K562 (cell line): ENCODE data around the gene NECTIN4. TPM values are rescaled to one million over a fixed set of nuclear protein-coding genes. Genes with fewer than 3 reads are reported as not detected.

ENCODE experiments used
- CREB1 ChIP-seq, 2 experiments: sonication (generic) in 1 of 2; formaldehyde crosslinking in 1 of 2; IDR thresholded peaks; 2 replicates each; pipeline versions ENCODE4 v1.6.1 to v1.8.0; 2012 to 2022; ENCODE audit warnings: inconsistent platforms in 1 of 2, mild to moderate bottlenecking in 1 of 2, missing genetic modification reagents in 1 of 2, moderate library complexity in 1 of 2
- CREM ChIP-seq: IDR thresholded peaks from 2 replicates; pipeline ENCODE4 v1.6.1; 2014; ENCODE audit warnings: antibody characterized with exemption, low read depth
- FOXK1 ChIP-seq: sonication (generic); formaldehyde crosslinking; IDR thresholded peaks from 2 replicates; pipeline ENCODE4 v1.8.0; 2022; ENCODE audit warnings: missing genetic modification reagents, mild to moderate bottlenecking, borderline replicate concordance
- TEAD1 ChIP-seq, 2 experiments: fragments of 450-650 bp in 1 of 2; sonication (generic) in 1 of 2; formaldehyde crosslinking; IDR thresholded peaks; 2 replicates each; pipeline versions ENCODE4 v1.4.0 to v1.8.0; 2020 to 2022; ENCODE audit warnings: mild to moderate bottlenecking in 2 of 2, missing genetic modification reagents in 1 of 2
- polyA plus RNA-seq, 8 experiments: library from polyadenylated mRNA; depleted of rRNA in 4 of 8; stranded (reverse) in 5 of 8; unstranded in 3 of 8; fragments of >200 nt; fragmentation: Nextera tagmentation in 2 of 8; fragmentation: Illumina TruSeq in 1 of 8; extraction: Ambion mirVana in 2 of 8; extraction: Trizol in 1 of 8; gene quantifications; 2 replicates each; pipeline versions ENCODE4 v1.2.1 to v1.2.3, GENCODE V29; 2011 to 2014; ENCODE audit warnings: inconsistent platforms in 1 of 8, missing spikeins in 1 of 8
- total RNA-seq, 7 experiments: library from RNA; depleted of rRNA in 6 of 7; stranded (reverse); fragments of >200 nt in 6 of 7; fragmentation: Illumina TruSeq in 2 of 7; extraction: Trizol in 2 of 7; gene quantifications; 2 replicates each; pipeline versions ENCODE4 v1.2.1 to v1.2.3, GENCODE V29; 2011 to 2021; ENCODE audit warnings: low replicate concordance in 1 of 7
- TF ChIP-seq, protein P1 (sequence below): fragments of 450-650 bp; IDR thresholded peaks from 2 replicates; pipeline ENCODE4 v1.6.1; 2016; ENCODE audit warnings: mild to moderate bottlenecking, moderate library complexity
- TF ChIP-seq, protein P2 (sequence below): sonication (generic); formaldehyde crosslinking; IDR thresholded peaks from 2 replicates; pipeline ENCODE4 v1.8.1; 2023; ENCODE audit warnings: mild to moderate bottlenecking, missing genetic modification reagents, moderate library complexity
- TF ChIP-seq, protein P3 (sequence below): sonication (generic); formaldehyde crosslinking; IDR thresholded peaks from 2 replicates; pipeline ENCODE4 v1.8.1; 2023; ENCODE audit warnings: missing genetic modification reagents, mild to moderate bottlenecking, borderline replicate concordance

The NECTIN4 gene
- total and polyA plus RNA-seq, 9 of the 15 experiments (the other 6 are each of a cell fraction or from before 2014, with no cell fraction given): 0.01 to 0.09 TPM; not detected in 7

DNA sequence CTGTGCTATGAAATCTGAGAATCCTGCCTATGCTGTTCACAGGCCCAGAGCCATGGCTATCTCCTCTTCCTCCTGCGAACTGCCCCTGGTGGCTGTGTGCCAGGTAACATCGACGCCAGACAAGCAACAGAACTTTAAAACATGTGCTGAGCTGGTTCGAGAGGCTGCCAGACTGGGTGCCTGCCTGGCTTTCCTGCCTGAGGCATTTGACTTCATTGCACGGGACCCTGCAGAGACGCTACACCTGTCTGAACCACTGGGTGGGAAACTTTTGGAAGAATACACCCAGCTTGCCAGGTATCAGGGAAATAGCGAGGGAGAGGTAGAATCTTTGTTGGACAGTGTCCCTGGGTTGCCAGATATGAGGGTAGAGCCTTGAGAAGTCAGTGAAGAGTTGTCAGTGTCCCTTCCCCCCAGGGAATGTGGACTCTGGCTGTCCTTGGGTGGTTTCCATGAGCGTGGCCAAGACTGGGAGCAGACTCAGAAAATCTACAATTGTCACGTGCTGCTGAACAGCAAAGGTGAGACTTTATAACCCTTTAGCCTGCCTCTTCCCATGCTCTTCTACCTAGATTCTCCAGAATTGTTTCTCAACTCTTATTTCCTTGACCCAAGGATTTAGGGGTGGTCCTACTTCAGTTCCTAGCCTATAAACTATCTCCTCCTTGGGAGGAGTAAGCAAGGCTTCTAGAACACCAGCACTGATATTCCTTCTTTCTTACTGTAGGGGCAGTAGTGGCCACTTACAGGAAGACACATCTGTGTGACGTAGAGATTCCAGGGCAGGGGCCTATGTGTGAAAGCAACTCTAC lies 29.9 kb upstream of the NECTIN4 start (continued):
- TF ChIP-seq, protein P1, sequence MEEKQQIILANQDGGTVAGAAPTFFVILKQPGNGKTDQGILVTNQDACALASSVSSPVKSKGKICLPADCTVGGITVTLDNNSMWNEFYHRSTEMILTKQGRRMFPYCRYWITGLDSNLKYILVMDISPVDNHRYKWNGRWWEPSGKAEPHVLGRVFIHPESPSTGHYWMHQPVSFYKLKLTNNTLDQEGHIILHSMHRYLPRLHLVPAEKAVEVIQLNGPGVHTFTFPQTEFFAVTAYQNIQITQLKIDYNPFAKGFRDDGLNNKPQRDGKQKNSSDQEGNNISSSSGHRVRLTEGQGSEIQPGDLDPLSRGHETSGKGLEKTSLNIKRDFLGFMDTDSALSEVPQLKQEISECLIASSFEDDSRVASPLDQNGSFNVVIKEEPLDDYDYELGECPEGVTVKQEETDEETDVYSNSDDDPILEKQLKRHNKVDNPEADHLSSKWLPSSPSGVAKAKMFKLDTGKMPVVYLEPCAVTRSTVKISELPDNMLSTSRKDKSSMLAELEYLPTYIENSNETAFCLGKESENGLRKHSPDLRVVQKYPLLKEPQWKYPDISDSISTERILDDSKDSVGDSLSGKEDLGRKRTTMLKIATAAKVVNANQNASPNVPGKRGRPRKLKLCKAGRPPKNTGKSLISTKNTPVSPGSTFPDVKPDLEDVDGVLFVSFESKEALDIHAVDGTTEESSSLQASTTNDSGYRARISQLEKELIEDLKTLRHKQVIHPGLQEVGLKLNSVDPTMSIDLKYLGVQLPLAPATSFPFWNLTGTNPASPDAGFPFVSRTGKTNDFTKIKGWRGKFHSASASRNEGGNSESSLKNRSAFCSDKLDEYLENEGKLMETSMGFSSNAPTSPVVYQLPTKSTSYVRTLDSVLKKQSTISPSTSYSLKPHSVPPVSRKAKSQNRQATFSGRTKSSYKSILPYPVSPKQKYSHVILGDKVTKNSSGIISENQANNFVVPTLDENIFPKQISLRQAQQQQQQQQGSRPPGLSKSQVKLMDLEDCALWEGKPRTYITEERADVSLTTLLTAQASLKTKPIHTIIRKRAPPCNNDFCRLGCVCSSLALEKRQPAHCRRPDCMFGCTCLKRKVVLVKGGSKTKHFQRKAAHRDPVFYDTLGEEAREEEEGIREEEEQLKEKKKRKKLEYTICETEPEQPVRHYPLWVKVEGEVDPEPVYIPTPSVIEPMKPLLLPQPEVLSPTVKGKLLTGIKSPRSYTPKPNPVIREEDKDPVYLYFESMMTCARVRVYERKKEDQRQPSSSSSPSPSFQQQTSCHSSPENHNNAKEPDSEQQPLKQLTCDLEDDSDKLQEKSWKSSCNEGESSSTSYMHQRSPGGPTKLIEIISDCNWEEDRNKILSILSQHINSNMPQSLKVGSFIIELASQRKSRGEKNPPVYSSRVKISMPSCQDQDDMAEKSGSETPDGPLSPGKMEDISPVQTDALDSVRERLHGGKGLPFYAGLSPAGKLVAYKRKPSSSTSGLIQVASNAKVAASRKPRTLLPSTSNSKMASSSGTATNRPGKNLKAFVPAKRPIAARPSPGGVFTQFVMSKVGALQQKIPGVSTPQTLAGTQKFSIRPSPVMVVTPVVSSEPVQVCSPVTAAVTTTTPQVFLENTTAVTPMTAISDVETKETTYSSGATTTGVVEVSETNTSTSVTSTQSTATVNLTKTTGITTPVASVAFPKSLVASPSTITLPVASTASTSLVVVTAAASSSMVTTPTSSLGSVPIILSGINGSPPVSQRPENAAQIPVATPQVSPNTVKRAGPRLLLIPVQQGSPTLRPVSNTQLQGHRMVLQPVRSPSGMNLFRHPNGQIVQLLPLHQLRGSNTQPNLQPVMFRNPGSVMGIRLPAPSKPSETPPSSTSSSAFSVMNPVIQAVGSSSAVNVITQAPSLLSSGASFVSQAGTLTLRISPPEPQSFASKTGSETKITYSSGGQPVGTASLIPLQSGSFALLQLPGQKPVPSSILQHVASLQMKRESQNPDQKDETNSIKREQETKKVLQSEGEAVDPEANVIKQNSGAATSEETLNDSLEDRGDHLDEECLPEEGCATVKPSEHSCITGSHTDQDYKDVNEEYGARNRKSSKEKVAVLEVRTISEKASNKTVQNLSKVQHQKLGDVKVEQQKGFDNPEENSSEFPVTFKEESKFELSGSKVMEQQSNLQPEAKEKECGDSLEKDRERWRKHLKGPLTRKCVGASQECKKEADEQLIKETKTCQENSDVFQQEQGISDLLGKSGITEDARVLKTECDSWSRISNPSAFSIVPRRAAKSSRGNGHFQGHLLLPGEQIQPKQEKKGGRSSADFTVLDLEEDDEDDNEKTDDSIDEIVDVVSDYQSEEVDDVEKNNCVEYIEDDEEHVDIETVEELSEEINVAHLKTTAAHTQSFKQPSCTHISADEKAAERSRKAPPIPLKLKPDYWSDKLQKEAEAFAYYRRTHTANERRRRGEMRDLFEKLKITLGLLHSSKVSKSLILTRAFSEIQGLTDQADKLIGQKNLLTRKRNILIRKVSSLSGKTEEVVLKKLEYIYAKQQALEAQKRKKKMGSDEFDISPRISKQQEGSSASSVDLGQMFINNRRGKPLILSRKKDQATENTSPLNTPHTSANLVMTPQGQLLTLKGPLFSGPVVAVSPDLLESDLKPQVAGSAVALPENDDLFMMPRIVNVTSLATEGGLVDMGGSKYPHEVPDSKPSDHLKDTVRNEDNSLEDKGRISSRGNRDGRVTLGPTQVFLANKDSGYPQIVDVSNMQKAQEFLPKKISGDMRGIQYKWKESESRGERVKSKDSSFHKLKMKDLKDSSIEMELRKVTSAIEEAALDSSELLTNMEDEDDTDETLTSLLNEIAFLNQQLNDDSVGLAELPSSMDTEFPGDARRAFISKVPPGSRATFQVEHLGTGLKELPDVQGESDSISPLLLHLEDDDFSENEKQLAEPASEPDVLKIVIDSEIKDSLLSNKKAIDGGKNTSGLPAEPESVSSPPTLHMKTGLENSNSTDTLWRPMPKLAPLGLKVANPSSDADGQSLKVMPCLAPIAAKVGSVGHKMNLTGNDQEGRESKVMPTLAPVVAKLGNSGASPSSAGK: peak; percentile 64
- TF ChIP-seq, protein P2, sequence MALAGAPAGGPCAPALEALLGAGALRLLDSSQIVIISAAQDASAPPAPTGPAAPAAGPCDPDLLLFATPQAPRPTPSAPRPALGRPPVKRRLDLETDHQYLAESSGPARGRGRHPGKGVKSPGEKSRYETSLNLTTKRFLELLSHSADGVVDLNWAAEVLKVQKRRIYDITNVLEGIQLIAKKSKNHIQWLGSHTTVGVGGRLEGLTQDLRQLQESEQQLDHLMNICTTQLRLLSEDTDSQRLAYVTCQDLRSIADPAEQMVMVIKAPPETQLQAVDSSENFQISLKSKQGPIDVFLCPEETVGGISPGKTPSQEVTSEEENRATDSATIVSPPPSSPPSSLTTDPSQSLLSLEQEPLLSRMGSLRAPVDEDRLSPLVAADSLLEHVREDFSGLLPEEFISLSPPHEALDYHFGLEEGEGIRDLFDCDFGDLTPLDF (CRISPR knock-in tag): peak; percentile 40; the same call in 1 of the 2 replicates
- TF ChIP-seq FOXK1 (CRISPR knock-in tag): peak; percentile 75; the same call in 1 of the 2 replicates
- peak; percentile 92 for TF ChIP-seq CREM
- peak in 1 of 2 experiments; percentile 76; a peak in 2 of 4 replicates for TF ChIP-seq TEAD1 (CRISPR knock-in tag; IDR thresholded peaks at IDR 0.05)
- TF ChIP-seq, protein P3, sequence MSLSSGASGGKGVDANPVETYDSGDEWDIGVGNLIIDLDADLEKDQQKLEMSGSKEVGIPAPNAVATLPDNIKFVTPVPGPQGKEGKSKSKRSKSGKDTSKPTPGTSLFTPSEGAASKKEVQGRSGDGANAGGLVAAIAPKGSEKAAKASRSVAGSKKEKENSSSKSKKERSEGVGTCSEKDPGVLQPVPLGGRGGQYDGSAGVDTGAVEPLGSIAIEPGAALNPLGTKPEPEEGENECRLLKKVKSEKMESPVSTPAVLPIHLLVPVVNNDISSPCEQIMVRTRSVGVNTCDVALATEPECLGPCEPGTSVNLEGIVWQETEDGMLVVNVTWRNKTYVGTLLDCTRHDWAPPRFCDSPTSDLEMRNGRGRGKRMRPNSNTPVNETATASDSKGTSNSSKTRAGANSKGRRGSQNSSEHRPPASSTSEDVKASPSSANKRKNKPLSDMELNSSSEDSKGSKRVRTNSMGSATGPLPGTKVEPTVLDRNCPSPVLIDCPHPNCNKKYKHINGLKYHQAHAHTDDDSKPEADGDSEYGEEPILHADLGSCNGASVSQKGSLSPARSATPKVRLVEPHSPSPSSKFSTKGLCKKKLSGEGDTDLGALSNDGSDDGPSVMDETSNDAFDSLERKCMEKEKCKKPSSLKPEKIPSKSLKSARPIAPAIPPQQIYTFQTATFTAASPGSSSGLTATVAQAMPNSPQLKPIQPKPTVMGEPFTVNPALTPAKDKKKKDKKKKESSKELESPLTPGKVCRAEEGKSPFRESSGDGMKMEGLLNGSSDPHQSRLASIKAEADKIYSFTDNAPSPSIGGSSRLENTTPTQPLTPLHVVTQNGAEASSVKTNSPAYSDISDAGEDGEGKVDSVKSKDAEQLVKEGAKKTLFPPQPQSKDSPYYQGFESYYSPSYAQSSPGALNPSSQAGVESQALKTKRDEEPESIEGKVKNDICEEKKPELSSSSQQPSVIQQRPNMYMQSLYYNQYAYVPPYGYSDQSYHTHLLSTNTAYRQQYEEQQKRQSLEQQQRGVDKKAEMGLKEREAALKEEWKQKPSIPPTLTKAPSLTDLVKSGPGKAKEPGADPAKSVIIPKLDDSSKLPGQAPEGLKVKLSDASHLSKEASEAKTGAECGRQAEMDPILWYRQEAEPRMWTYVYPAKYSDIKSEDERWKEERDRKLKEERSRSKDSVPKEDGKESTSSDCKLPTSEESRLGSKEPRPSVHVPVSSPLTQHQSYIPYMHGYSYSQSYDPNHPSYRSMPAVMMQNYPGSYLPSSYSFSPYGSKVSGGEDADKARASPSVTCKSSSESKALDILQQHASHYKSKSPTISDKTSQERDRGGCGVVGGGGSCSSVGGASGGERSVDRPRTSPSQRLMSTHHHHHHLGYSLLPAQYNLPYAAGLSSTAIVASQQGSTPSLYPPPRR: peak; percentile 24; the same call in 1 of the 2 replicates
- peak; percentile 62 for TF ChIP-seq CREB1 (IDR thresholded peaks at IDR 0.05)
- peak; percentile 57; the same call in 1 of the 2 replicates for TF ChIP-seq CREB1 (CRISPR knock-in tag; IDR thresholded peaks at IDR 0.05)
